Lung (tissue), 12 donors: ENCODE measurements around the gene DPH1. TPM values are rescaled to one million over a fixed set of nuclear protein-coding genes. Genes with fewer than 3 reads are reported as not detected.

ENCODE experiments used
- ATAC-seq: fragments of 200-7000 bp; cut with Tn5 transposase; one replicate; pipeline ENCODE4 v1.9.1; 2020; ENCODE audit warnings: moderate number of reproducible peaks; ENCODE audit not compliant: insufficient read depth, low FRiP score
- DNase-seq, 3 donors: peaks; one replicate each; pipeline ENCODE4 v3.0.0-alpha.2; 2013 to 2017
- H3K27ac ChIP-seq, 2 donors: one replicate each; pipeline ENCODE4 v1.5.1; 2013; ENCODE audit warnings: mild to moderate bottlenecking in 2 of 2, moderate library complexity in 2 of 2, control low read depth in 1 of 2, inconsistent platforms in 1 of 2, low read depth in 1 of 2, low read length in 1 of 2
- H3K27me3 ChIP-seq, 3 donors: one replicate each; pipeline ENCODE4 v1.5.1; 2013; ENCODE audit warnings: low read length in 2 of 3; ENCODE audit not compliant: control insufficient read depth in 3 of 3, insufficient read depth in 3 of 3
- H3K36me3 ChIP-seq, 4 donors: one replicate each; pipeline ENCODE4 v1.5.1; 2013; ENCODE audit warnings: low read length in 4 of 4, mild to moderate bottlenecking in 1 of 4, moderate library complexity in 1 of 4; ENCODE audit not compliant: control insufficient read depth in 4 of 4, insufficient read depth in 4 of 4
- H3K4me1 ChIP-seq, 5 donors: one replicate each; pipeline ENCODE4 v1.5.1; 2013; ENCODE audit warnings: low read length in 5 of 5, mild to moderate bottlenecking in 2 of 5, moderate library complexity in 1 of 5; ENCODE audit not compliant: control insufficient read depth in 5 of 5, insufficient read depth in 5 of 5
- H3K4me3 ChIP-seq: one replicate; pipeline ENCODE4 v1.5.1; 2013; ENCODE audit warnings: mild to moderate bottlenecking, control low read depth, moderate library complexity
- H3K9ac ChIP-seq, 2 donors: one replicate each; pipeline ENCODE4 v1.5.1; 2013; ENCODE audit warnings: low read length in 2 of 2, control low read depth in 1 of 2; ENCODE audit not compliant: insufficient read depth in 1 of 2
- H3K9me3 ChIP-seq, 4 donors: one replicate each; pipeline ENCODE4 v1.5.1; 2013; ENCODE audit warnings: low read length in 3 of 4, mild to moderate bottlenecking in 1 of 4, moderate library complexity in 1 of 4; ENCODE audit not compliant: control insufficient read depth in 4 of 4, insufficient read depth in 3 of 4
- WGBS, 2 donors: extraction: QIAGEN DNeasy Blood & Tissue Kit; methylation state at CpG; one replicate each; pipeline ENCODE4 v1.1.7; 2013; 5-methylcytosine and 5-hydroxymethylcytosine counted together
- polyA plus RNA-seq, 2 donors: library from polyadenylated mRNA; stranded (reverse); fragments of 200-250 nt; gene quantifications; one replicate each; pipeline ENCODE4 v1.2.1, GENCODE V29; 2013
- total RNA-seq, 2 donors: library from RNA; depleted of rRNA in 1 of 2; stranded (reverse); fragments of >200 nt in 1 of 2; gene quantifications; one replicate each; pipeline ENCODE4 v1.2.1, GENCODE V29; 2014 to 2021
- TF ChIP-seq, protein P1 (sequence below): IDR thresholded peaks from 2 replicates; pipeline ENCODE4 v1.5.1; 2012; ENCODE audit warnings: mild to moderate bottlenecking; ENCODE audit errors: control extremely low read depth, extremely low read depth
- donor health status: control.
- donor health status: control.
- donor health status: Bipolar disorder and iron deficiency.
- donor health status: healthy.
- donor health status: DM: yes; HTN: yes; CAD: no.

DPH1 gene
- total and polyA plus RNA-seq, 4 donors, result 21.1 to 37.8 (median 27.2) TPM

GRCh38 chr17:2034806-2035540, 5.0 kb downstream of the DPH1 start:
- no peaks in the 10 kb centered on the region for H3K27me3 ChIP-seq
- DNase-seq (no peak), ATAC-seq (no peak)
- TF ChIP-seq, protein P1, sequence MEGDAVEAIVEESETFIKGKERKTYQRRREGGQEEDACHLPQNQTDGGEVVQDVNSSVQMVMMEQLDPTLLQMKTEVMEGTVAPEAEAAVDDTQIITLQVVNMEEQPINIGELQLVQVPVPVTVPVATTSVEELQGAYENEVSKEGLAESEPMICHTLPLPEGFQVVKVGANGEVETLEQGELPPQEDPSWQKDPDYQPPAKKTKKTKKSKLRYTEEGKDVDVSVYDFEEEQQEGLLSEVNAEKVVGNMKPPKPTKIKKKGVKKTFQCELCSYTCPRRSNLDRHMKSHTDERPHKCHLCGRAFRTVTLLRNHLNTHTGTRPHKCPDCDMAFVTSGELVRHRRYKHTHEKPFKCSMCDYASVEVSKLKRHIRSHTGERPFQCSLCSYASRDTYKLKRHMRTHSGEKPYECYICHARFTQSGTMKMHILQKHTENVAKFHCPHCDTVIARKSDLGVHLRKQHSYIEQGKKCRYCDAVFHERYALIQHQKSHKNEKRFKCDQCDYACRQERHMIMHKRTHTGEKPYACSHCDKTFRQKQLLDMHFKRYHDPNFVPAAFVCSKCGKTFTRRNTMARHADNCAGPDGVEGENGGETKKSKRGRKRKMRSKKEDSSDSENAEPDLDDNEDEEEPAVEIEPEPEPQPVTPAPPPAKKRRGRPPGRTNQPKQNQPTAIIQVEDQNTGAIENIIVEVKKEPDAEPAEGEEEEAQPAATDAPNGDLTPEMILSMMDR, result no peak
- no peak overlapping the region for H3K9ac ChIP-seq
- H3K27ac ChIP-seq, result no peak overlapping the region
- WGBS, 2 donors, result 66 to 74% methylated on average over 6 to 9 of the region's 9 CpGs
- no peak overlapping the region for H3K4me3 ChIP-seq
- H3K9me3 ChIP-seq, result no peaks in the 10 kb centered on the region
- H3K4me1 ChIP-seq, result peaks cover 0 to 7% (median 4%) of the 10 kb centered on the region in 5 donors
- peaks cover 0 to 41% (median 16%) of the 10 kb centered on the region in 4 donors for H3K36me3 ChIP-seq

DNA sequence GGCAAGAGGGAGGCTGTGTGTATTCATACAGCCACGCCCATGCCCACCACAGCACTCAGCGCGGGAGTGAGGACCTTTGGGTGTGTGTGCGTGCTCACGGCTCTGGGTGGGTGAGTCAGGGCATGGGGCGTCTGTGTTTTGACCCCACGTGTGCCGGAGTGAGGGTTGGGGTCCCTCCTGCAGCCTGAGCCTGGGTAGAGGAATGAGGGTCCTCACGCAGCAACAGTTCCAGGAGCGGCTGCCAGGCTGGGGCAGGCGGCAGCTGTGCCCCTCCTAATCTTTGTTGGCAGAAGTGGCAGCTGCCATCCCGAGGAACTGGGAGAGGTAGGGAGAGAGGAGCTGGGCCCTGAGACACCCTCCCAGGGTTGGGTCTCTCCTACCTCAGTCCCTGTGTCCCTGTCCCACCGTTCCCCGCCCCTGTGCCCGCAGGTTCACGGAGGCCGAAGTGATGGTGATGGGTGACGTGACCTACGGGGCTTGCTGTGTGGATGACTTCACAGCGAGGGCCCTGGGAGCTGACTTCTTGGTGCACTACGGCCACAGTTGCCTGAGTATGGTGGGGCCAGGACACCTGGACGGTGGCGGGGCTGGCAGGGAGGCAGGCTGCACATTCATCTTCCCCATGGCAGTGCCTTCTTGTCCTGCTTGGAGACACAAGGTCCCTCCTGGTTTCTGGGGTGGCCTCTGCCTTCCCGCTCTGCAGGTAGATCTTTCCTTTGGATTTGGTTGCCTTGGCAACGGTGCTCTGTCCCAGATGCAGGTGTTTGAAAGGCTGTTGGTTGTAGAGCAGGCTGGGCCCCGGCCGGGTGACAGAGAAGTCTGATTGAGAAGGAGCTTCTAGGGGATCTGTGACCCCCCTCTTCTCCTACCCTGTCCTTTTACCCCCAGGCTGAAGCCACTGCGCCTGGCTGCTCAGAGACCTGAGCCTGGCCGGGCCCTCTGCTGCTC, 5.9 kb downstream of the DPH1 start:
- TF ChIP-seq, protein P1, result no peak
- 93 to 95% methylated on average over 29 of the region's 29 CpGs for WGBS, 2 donors
- Histone ChIP-seq H3K9me3 (no peaks in the 10 kb centered on the region), H3K27ac (no peak overlapping the region), H3K36me3 (peaks cover 0 to 46% (median 17%) of the 10 kb centered on the region in 4 donors), H3K27me3 (no peaks in the 10 kb centered on the region), H3K9ac (no peak overlapping the region), H3K4me3 (no peak overlapping the region), H3K4me1 (peaks cover 0 to 4% (median 3%) of the 10 kb centered on the region in 5 donors)
- ATAC-seq, result no peak
- no peak for DNase-seq

- 90 to 92% methylated on average over 10 of the region's 10 CpGs for WGBS, 2 donors
- DNase-seq (no peak), ATAC-seq (no peak)
- no peak overlapping the region for H3K27ac ChIP-seq
- TF ChIP-seq, protein P1, result no peak
- H3K36me3 ChIP-seq, result peaks cover 0 to 46% (median 17%) of the 10 kb centered on the region in 4 donors
- H3K9me3 ChIP-seq, result no peaks in the 10 kb centered on the region
- peaks cover 0 to 5% (median 3%) of the 10 kb centered on the region in 5 donors for H3K4me1 ChIP-seq
- H3K27me3 ChIP-seq, result no peaks in the 10 kb centered on the region
- H3K9ac ChIP-seq, result no peak overlapping the region
- H3K4me3 ChIP-seq, result no peak overlapping the region
Observed at GRCh38 chr17:2037155-2037554, 7.2 kb downstream of the DPH1 start.
